Activated CD8-positive, alpha-beta memory T cell treated with anti-CD3 and anti-CD28 coated beads for 1 hour (primary cell): ENCODE results near the gene CPEB1.

Experiments
- DNase-seq, 2 donors: peaks; one replicate each; pipeline ENCODE4 v3.0.0-alpha.2; 2020; ENCODE audit warnings: low read depth in 1 of 2; ENCODE audit errors: extremely low read depth in 1 of 2

CPEB1 gene

DNA sequence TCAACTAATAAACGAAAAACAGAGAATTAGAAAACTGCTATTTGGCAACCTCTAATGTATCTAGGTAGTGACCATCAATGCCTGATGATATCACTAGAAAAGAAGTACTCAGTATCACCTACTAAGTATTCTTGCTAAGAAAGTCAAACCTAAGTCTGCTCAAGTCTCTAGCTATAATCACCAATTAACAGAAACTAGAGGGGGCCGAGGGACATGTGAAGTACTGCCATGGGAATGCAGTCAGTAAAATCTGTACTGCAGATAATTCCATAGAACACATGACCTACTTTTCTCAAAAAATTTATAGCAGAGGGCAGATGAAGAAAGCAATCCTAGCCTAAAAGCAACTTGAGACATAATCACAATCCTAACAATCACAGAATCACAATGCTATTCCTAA is 51.4 kb downstream of the CPEB1 start:
- no peak for DNase-seq

DNA sequence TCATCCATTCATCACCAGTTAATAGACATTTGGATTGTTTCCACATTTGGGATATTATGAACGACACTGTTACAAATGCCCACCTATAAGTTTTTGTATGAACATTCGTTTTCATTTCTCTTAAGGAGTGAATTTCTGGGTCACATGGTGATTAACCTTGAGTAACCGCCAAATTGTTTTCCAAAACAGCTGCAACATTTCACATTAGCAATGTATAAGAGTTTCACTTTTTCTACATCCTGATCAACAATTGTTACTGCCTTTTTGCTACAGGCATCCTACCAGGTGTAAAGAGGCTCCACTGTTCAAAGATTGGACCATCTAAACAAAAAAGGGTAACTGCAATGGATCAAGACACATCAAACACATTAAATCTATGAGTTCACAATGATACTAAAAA is 52.0 kb downstream of the CPEB1 start:
- DNase-seq: no peak

DNA sequence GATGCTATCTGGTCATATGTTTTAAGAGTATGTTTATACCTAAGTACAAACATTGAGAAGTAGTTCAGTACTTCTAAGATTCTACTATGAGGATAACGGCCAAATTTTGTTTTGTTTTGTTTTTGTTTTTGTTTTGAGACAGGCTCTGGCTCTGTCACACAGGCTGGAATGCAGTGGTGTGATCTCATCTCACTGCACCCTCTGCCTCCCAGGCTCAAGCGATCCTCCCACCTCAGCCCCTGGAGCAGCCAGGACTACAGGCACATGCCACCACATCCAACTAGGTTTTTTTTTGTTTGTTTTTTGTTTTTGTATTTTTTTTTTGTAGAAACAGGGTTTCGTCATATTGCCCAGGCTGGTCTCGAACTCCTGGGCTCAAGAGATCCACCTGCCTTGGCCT is 59.4 kb downstream of the CPEB1 start:
- no peak for DNase-seq

DNA sequence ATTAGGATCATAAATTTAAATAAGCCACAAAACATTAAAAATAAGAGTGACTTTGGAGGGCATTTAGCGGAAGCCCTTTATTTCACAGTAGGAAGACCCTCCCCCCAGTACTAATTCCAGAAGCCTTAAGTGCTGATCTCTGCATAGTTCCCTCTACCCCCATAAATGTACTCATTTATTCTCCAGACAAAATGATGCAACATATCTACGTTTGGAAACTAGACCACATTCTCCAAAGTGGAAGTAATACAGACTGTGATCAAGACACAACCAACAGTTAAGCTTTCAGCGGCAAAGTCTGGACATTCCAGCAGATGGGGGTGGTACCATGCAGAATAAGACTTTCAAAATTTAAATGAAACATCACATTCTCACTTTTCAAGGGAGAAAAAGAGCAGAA is 62.1 kb downstream of the CPEB1 start:
- no peak for DNase-seq

DNA sequence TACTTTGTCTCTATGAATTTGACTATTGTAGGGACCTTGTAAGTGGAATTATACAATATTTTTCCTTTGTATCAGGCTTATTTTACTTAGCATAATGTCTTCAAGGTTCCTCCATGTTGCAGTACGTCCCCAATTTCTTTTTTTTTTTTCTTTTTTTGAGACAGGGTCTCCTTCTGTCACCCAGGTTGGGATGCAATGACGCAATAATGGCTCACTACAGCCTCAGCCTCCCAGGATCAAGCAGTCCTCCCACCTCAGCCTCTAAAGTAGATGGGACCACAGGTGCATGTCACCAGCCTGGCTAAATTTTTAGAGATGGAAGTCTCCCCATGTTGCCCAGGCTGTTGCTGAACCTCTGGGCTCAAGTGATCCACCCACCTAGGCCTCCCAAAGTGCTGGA is 66.5 kb downstream of the CPEB1 start:
- DNase-seq: no peak

DNA sequence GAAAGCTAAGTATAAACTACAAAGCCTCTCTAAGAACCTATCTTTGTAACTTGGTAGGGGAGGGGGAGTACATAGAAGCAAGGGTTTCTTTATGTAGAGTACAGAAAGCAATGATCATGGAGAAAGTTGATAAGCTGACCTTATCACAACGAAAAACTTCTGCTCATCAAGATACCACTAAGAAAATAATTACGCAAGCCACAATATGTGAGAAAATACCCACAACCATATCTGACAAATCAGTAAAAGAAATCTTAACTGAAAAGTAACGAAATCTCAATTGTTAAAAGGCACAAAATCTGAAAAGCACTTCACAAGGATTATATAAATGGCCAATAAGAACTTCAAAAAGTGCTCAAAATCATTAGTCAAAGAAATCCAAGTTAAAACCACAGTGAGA is 71.8 kb downstream of the CPEB1 start:
- no peak for DNase-seq

DNA sequence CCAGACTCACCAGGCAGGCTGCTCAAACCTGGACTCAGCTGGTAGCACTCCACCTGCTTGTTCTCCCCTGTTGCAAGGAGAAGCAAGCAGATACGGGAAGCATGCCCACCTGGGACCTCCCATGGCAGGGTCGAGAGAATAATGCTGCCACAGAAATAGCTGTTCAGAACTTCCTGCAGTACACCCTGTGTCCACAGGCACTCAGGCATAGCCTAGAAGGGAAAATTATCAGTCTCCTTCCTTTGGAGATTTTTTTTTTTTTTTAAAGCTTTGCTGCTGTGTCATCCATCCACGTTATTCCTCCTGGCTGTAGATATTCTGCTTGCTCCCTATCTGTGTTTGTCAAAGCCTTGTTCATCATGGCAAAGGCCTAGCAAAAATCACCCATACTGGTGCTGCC is 74.2 kb downstream of the CPEB1 start:
- DNase-seq: no peak

DNA sequence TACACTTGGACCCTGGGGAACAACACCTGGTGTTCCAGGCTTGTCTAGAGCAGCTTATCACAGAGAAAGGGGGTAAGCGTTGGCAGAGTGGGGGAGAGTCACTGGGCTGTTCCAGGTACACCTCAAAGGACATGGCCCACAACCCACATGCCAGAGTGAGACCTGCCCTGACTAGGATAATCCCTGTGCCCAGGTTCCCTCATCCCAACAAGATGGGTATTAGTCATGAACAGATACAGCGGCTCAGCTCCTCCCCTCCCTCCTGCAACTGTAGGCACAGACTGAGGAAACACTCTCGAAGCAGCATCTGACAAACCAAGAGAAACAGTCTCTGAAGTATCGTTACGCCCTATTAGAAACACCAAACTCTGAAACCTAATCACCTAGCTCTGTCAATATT is 74.9 kb downstream of the CPEB1 start:
- DNase-seq: no peak

DNA sequence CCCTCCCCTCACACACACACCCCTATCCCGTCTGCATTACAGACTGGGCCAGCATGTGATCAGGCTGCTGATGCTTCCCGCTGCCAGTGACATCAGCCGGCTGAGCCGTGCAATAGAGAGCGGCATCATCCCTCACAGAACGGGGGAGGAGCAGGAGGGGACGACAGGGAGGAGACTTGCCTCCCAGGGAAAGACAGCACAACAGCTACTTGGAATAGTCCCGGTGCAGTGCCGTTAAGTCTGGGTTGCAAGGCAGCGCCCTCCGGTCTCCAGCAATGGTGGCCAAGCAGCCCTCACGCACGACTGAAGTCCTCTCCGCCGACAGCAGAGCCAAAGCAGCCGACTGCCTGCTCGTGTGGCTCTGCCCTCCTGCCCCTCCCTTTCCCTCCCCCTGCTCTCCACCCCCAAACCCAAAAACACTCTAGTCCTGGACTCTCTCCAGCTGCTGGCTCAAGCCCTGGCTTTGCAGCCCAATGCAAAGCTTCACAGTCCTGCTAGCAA is 75.4 kb downstream of the CPEB1 start:
- DNase-seq: no peak

DNA sequence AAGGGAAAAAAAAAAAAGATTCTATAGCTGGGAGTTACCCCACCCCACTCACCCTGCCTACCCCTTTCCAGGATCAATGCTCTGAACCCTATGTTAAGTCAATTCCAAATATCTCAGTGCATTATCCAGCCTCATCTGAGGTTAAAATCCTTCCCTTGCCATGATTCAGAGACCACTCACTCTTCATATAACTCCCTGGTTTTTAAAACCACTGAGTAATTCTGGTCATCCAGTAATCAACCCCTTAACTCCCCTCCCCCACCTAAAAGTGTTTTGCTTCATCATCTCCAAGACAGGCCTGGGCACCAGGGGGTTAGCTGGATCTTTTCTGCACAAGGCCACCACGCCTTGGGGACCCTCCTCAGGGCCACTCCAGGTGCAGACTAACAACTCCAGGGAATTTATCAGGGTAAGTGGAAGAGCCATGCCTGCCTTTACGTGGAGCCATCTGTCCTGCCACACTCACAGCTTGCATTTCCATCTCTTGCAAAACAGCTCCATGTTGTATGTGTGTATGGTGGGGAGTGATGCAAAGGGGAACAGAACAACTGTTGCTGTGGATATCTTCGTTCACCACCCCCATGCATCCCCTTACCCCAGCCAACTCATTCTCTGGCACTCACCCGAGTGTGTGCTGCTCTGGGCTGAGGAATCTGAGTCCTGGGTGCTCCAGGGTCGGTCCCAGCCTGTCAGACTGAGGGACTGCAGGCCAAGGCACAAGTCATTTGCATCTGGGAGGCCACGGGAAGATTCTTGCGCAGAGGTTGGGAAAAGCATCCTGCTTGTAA is 76.2 kb downstream of the CPEB1 start:
- no peak for DNase-seq

DNA sequence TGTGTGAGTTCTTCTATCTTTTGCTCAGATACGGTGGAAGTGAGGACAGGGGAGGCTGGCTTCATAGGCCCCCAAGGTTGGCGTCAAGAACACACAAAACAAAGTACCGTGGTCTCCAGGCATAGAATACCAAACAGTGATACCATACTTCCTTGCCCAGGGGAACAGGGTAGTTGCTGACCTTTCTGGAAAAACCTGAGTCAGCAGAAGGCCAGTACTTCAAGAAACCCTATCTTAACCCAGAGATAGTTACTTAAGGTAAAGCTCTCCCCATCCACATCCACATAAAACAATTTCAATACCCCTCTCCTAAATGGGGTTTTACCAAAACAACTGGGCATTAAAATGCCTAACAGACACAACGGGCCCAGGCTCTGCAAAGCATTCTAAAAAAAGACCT is 77.3 kb downstream of the CPEB1 start:
- no peak for DNase-seq

DNA sequence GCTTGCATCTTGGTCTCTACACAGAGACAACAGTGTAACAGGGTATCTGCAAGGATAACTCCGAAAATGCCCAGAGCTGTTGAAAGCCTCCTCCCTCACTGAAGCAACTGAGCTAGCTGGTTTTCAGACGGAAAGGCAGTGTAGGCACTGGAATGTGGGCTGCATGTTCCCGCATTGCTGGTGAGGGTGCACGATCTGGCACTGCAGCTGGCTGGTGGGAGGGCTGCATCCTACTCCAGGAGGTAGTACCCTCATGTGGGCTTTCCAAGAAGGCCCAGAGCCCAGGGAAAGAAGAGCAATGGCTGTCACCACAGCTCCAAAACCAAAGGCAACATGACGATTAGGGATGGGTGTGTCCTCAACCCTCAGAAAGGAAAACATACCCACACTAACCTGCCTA is 78.2 kb downstream of the CPEB1 start:
- no peak for DNase-seq

DNA sequence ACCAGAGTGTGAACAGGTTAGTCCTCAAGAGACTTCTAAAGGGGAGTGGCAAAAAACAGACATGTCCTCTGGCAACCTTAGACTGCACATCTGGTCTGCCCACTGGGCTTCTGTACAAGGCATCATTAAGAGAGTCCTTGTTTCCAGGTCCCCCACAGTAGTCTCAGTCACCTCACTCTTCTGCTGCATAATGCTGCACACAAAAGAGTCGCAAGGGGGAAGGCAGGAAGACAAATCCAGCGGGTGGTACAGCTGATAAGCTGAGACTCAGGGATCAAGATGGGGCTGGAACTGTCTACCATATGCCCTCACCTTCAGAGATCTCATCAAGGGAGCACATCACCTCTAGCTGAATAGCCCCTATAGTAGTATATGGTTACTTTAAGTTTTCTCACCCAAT is 79.5 kb downstream of the CPEB1 start:
- DNase-seq: no peak

DNA sequence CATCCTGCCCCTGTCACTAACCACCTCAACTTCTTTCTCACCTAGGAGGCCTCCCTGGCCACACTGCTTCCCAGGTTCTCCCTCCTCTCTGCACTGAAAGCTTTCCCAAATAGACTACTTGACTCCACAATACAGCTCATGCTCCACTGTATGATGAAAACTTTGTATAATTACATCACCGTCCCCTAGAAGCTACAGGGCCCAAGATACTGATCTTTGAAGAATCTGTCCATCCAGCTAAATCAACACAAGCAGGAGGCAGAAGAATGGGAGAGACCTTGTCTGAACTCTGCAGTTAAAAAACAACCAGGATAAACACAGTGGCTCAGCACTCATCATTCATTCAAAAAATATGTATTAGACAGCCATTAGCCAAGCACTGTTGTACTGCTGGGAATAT is 80.5 kb downstream of the CPEB1 start:
- no peak for DNase-seq

DNA sequence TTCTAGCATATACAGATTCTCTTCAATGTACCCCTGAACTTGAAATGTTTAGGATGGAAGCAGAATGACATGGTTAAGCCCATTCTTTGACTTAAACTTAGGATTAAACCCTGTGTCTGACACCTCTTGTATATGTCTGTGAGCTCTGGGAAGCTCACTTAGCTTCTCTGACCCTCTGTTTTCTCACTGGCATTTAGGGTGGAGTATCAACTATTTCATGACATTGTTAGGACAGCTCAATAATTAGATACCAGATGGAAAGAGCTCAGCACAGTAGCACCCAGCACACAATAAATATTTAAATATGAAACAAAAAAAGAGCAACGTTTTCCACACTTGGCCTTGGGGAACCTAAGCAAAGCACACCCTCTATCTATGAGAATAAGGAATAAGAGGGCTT is 88.7 kb downstream of the CPEB1 start:
- no peak for DNase-seq

DNA sequence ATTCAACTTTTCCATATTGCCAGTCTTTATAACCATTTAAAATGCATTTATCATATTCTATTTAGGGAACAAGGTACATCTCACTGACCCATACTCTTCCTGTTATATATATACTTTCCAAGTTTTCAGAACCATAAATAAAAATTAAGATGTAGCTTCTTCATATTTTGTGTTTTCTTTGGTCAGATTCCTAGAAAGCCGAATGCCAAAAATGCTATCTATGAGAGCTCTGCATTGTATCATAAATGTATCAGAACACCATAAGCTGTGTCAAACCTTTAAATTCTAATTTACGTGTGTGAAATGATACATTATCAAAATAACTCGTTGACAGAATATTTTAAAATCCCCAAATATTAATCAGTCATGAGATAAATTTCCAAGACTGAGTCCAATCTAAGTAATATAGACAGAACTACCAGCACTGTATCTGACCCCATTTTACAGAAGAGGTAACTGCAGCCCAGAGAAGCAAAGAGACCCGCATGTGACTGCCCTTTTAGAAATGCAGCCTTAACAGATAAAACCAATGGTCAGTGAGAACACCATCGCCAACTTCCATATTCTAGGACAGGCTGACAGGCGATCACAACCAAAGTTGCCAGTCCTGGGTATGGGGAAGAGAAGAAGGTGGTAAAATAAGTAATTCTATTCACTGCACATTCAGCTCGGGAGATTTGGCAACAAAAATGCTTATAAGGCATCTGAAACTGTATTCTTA is 90.7 kb downstream of the CPEB1 start:
- no peak for DNase-seq

DNA sequence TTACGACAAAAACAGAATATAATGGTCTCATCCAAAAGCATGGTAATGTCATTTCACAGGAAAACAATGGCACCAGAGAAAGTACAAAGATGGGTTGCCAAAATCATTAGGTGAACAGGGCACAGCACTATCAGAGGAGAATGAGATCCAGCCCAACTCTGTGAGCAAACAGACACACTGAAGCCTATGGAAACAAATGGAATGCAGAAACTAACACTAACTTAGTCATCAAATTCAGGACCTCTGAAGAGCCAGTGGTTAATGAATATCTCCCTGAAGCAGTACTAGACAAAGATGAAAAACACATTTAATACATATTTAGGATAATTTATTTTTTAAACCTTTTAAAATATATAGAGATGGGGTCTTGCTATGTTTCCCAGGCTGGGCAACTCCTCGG is 92.3 kb downstream of the CPEB1 start:
- DNase-seq: no peak

DNA sequence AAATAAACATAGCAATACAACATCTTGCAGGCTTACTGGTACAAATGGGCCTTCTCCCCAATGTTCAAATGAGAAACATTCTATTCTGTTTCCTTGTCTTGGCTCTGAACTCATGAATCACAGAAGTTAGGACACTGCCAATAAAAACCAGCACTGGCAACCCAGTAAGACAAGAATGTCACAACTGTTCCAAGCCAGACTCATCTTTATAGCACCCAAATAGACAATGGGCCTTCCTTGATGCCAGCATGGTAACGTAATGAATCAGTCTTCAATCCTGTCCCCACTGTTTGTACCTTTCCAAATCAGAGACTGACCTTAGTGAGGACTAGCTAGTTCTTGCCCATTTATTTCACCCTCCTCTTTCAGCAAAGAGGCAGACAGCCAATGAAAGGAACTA is 92.8 kb downstream of the CPEB1 start:
- no peak for DNase-seq

DNA sequence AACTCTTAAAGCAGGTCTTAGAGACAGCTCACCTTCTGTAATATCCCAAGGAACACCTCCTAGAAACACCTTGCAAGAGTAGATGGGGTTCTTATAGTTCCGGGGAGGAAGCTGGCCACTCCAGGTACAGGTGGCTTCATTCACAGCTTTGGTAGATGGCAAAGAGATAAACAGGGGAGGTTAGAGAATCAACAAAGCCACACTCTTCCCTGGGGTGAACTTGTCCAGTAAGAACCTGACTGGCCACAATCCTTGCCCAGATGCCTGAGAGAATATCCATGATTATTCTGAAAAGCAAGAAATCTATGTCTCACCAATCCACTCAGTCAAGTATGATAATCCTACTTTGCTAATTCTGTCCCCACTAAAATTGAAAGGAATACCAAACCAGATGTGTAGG is 93.3 kb downstream of the CPEB1 start:
- DNase-seq: no peak

DNA sequence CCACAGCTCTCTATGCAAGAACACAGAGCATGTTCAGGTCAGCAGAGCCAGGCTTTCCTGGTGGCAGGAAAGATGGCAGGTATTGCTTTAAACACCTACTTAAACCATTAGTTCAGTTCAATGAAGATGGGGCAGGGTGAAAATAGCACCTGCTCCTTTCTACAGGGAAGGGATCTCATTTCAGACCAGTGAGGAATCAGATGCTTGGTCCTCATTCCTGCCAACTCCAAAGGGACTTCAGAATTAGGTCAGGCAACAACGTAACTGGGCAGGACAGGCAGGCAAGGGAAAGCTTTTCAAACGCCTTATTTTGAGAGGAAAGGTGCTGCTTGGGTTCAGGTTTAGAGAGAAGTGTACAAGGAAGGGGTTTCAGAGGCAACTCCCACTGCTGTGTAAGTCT is 94.3 kb downstream of the CPEB1 start:
- DNase-seq: no peak

DNA sequence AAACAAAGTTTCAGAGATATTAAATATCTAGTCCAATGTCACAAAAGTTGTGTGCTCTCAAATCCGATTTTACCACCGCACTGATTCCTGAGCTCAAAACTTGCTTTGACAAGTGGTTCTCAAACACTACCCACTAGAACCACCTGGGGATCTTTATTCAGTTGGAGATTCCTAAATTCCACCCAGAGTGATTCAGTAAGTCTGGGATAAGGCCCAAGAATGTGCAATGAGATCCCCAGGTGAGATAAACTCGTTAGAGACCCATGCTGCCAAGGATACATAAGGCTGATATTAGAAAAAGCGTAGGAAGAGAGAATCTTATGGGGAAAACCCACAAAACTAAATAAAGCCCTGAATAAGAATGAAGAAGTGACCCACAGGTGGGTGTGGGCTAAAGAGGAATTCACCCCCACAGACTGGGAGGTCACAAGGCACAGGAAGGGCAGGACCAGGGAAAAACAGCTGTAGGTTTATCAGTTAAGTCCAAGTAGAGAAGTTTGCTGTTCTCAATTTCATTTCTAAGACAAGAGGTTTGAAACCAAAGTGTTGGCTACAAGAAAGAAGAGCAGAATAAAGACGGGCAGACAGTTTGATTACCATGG is 95.4 kb downstream of the CPEB1 start:
- no peak for DNase-seq

DNA sequence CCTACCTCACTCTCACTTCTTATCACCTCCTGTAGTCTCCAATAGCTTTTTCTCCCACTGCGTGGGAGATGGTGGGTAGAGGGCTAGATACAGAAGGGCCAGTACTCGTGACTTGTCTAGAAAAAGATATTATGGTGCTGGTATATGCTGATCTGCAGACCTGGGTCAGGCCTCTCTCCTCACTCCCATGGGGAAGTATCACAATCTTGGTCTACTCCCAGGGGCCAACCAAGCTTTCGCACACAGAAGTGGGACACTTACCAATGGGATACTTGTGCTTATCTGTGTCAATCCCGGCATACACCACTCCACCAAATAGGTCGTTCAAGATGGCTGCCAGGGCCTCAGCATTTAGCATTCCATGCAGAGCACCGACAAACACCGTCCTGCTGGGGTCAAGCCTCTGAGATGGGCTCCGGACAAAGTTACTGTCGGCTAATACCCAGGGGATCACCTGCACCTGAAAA is 97.9 kb downstream of the CPEB1 start:
- no peak for DNase-seq
